ENCODE data around the gene NDUFB8. TPM values are rescaled to one million over a fixed set of nuclear protein-coding genes. Genes with fewer than 3 reads are reported as not detected.

NDUFB8 gene
- total RNA-seq, 4 donors from 2014 or later, result 106 to 161 (median 132) TPM

- no peaks in the 10 kb centered on the region for H3K4me1 ChIP-seq
- no peaks in the 10 kb centered on the region for H3K9me3 ChIP-seq
- WGBS, 2 donors, result 62 to 63% methylated on average over 8 of the region's 8 CpGs
- H3K36me3 ChIP-seq, result no peaks in the 10 kb centered on the region
- H3K27me3 ChIP-seq, result peaks cover 0 to 65% of the 10 kb centered on the region in 2 donors
- no peak overlapping the region for H3K4me3 ChIP-seq
- TF ChIP-seq EP300 (IDR thresholded peaks at IDR 0.05) (no peak), POLR2A (IDR thresholded peaks at IDR 0.05) (no peak), CTCF (IDR thresholded peaks at IDR 0.05) (no peak)
- H3K27ac ChIP-seq, result no peak overlapping the region
- DNase-seq (ENCODE audit: low spot score in 2 of 2), result no peak
Measured at GRCh38 chr10:100570506-100570905, 40.8 kb upstream of the NDUFB8 start.

GRCh38 chr10:100569687-100570481, 40.2 kb upstream of the NDUFB8 start:
- Histone ChIP-seq H3K4me1 (no peaks in the 10 kb centered on the region), H3K4me3 (no peak overlapping the region), H3K36me3 (no peaks in the 10 kb centered on the region), H3K27ac (no peak overlapping the region), H3K27me3 (peaks cover 0 to 71% of the 10 kb centered on the region in 2 donors), H3K9me3 (no peaks in the 10 kb centered on the region)
- no peak for TF ChIP-seq EP300 (IDR thresholded peaks at IDR 0.05)
- TF ChIP-seq CTCF (IDR thresholded peaks at IDR 0.05), result no peak
- no peak for TF ChIP-seq POLR2A (IDR thresholded peaks at IDR 0.05)
- WGBS, 2 donors, result 13 to 16% methylated on average over 24 to 28 of the region's 28 CpGs
- DNase-seq (ENCODE audit: low spot score in 2 of 2), result no peak

GRCh38 chr10:100568912-100569311, 39.2 kb upstream of the NDUFB8 start:
- TF ChIP-seq CTCF (IDR thresholded peaks at IDR 0.05), result no peak
- TF ChIP-seq EP300 (IDR thresholded peaks at IDR 0.05), result no peak
- TF ChIP-seq POLR2A (IDR thresholded peaks at IDR 0.05), result no peak
- Histone ChIP-seq H3K4me3 (no peak overlapping the region), H3K27ac (no peak overlapping the region), H3K4me1 (no peaks in the 10 kb centered on the region), H3K27me3 (peaks cover 0 to 81% of the 10 kb centered on the region in 2 donors), H3K36me3 (no peaks in the 10 kb centered on the region), H3K9me3 (no peaks in the 10 kb centered on the region)
- 75 to 83% methylated on average over 3 of the region's 3 CpGs for WGBS, 2 donors
- DNase-seq (ENCODE audit: low spot score in 2 of 2), result no peak

GRCh38 chr10:100567826-100568225, 38.2 kb upstream of the NDUFB8 start:
- Histone ChIP-seq H3K36me3 (no peaks in the 10 kb centered on the region), H3K4me1 (peaks cover 0 to 1% (median under 1%) of the 10 kb centered on the region in 4 donors), H3K9me3 (no peaks in the 10 kb centered on the region), H3K27me3 (peaks cover 0 to 92% of the 10 kb centered on the region in 2 donors), H3K27ac (no peak overlapping the region), H3K4me3 (no peak overlapping the region)
- DNase-seq (ENCODE audit: low spot score in 2 of 2), result no peak
- no peak for TF ChIP-seq CTCF (IDR thresholded peaks at IDR 0.05)
- no peak for TF ChIP-seq POLR2A (IDR thresholded peaks at IDR 0.05)
- 18 to 22% methylated on average over 6 of the region's 6 CpGs for WGBS, 2 donors

GRCh38 chr10:100567249-100567648, 37.6 kb upstream of the NDUFB8 start:
- 45 to 48% methylated on average over 11 of the region's 11 CpGs for WGBS, 2 donors
- Histone ChIP-seq H3K27ac (no peak overlapping the region), H3K4me3 (no peak overlapping the region), H3K9me3 (no peaks in the 10 kb centered on the region), H3K27me3 (peaks cover 0 to 98% of the 10 kb centered on the region in 2 donors), H3K36me3 (no peaks in the 10 kb centered on the region), H3K4me1 (peaks cover 0 to 7% (median 5%) of the 10 kb centered on the region in 4 donors)
- TF ChIP-seq EP300 (IDR thresholded peaks at IDR 0.05) (no peak), CTCF (IDR thresholded peaks at IDR 0.05) (no peak), POLR2A (IDR thresholded peaks at IDR 0.05) (no peak)
- DNase-seq (ENCODE audit: low spot score in 2 of 2), result no peak

Data from tibial nerve (tissue), 4 donors.